HAP-1 (cell line): ENCODE results near the gene ZNF507.

Source experiments
- DNase-seq, 2 experiments: peaks; one replicate each; pipeline ENCODE4 v3.0.0-alpha.2; 2016 to 2020; ENCODE audit warnings: low spot score in 2 of 2
- H3K27me3 ChIP-seq: fragments of 250-450 bp; sonication (Bioruptor Pico); 2 replicates; pipeline ENCODE4 v1.5.1; 2020; ENCODE audit warnings: low read depth, mild to moderate bottlenecking, moderate library complexity
- H3K36me3 ChIP-seq: fragments of 250-450 bp; sonication (Bioruptor Pico); replicated peaks from 2 replicates; pipeline ENCODE4 v1.5.1; 2020; ENCODE audit warnings: mild to moderate bottlenecking
- H3K4me1 ChIP-seq: fragments of 250-450 bp; sonication (Bioruptor Pico); 2 replicates; pipeline ENCODE4 v1.5.1; 2020; ENCODE audit warnings: mild to moderate bottlenecking
- H3K4me3 ChIP-seq: fragments of 250-450 bp; sonication (Bioruptor Pico); 2 replicates; pipeline ENCODE4 v1.5.1; 2020; ENCODE audit warnings: mild to moderate bottlenecking, moderate library complexity
- H3K9me3 ChIP-seq: fragments of 250-450 bp; sonication (Bioruptor Pico); 2 replicates; pipeline ENCODE4 v1.5.1; 2020; ENCODE audit warnings: mild to moderate bottlenecking, moderate library complexity
- in situ Hi-C: fragments of 300-500 bp; cut with MboI; formaldehyde crosslinking; loops from 3 replicates; pipeline ENCODE4 v1.14.3; 2020; ENCODE audit warnings: low sequenced_read_pairs, inconsistent platforms, mixed read lengths

ZNF507 gene

DNA sequence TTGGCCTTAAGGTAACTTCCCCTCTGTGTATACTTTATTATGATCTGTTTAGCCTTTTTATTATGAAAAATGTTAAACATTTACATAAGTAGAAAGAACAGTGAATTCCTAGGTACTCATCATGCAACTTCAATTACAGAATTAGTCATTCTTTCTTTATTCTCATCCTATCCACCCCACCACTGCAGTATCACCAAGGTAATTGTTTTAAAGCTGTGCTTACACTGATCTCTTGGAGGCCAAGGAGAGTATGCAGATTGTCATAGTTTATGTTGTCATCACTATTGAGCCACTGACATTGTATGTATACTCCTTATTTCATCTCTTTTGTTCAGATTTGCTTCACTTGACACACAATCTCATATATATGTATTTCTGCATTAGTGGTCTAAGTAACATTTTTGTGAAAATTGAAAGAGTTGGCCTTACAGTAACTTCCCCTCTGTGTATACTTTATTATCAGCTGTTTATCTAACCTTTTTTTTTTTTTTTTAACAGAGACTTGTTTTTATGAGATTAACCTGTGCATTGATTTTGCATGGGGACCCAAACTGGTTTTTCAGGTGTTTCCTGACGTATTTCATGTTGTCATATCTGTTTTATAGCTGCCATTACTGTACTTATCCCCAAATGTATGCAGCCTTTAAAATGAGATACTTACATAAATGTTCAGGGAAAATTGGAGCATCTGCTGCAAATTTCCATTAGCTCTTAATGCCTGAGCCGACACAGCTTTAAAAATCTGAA is 4.5 kb downstream of the ZNF507 start:
- Histone ChIP-seq H3K4me3 (no peak overlapping the region), H3K36me3 (peaks cover 67% of the 10 kb centered on the region), H3K4me1 (peaks cover 15% of the 10 kb centered on the region), H3K9me3 (no peaks in the 10 kb centered on the region), H3K27me3 (no peaks in the 10 kb centered on the region)
- DNase-seq, result no peak
- in situ Hi-C loops, result no loop called here

DNA sequence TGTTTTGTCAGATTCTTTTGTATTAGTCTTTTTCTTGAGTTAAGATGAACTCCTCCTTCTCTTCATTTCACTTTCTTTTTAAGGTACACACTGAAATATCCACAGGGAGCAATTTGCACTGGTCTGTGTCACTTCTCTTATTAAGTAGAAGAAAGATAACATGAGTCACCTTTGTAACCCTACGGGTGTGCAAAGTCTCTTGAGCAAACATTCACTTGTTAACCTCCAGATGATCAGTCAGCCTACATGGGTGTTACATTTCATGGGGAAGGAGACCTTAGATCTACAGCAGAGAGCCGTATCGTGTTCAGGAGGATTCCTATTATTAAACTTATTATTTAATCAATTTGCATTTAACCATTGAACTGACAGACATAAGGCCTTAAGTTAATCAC is 5.1 kb downstream of the ZNF507 start:
- peaks cover 73% of the 10 kb centered on the region for H3K36me3 ChIP-seq

DNA sequence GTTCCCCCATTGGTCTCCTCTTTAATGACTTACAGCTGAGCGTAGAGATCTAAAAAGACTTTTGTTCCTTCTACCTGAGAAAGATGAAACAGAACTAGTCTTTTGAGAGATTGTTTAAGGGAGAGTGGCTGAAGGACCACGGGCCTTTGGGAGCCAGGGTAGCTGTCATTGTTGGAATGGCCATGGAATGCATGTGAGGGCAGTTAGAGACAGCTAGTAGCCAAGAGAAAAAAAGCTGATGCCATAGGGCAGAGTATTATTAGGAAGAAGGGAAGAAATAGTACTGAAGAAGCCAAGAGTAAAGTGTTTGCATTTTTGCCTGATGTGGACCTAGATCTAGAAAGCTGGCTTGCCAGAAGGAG is 5.6 kb downstream of the ZNF507 start:
- Histone ChIP-seq H3K4me3 (no peak overlapping the region), H3K9me3 (no peaks in the 10 kb centered on the region), H3K4me1 (peaks cover 15% of the 10 kb centered on the region), H3K36me3 (peaks cover 78% of the 10 kb centered on the region), H3K27me3 (no peaks in the 10 kb centered on the region)
- in situ Hi-C loops, result no loop called here
- DNase-seq, result no peak

More for the DNA sequence above, 5.1 kb downstream of the ZNF507 start:
- Histone ChIP-seq H3K9me3 (no peaks in the 10 kb centered on the region), H3K4me1 (peaks cover 15% of the 10 kb centered on the region), H3K27me3 (no peaks in the 10 kb centered on the region), H3K4me3 (no peak overlapping the region)
- no peak for DNase-seq
- in situ Hi-C loops, result no loop called here

DNA sequence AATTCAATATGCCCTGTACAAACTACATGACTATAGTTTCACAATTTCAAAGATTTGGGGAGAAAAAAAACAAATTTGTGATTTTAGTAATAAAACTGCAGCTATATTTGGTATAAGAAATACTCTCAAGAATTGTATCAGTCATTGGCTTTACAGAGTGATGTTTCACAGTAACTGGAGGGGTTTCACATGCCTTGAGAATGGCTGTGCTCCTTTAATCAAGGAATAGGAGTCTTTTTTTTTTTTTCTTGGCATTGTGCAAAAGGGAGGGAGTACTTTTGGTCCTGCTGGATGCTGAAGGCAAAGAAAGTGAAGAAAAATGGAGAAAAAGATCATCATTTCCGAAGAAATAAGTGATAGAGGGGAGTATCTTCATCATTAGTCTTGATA is 6.8 kb downstream of the ZNF507 start:
- in situ Hi-C loops, result no loop called here
- H3K9me3 ChIP-seq, result no peaks in the 10 kb centered on the region
- no peaks in the 10 kb centered on the region for H3K27me3 ChIP-seq
- H3K36me3 ChIP-seq, result peaks cover 86% of the 10 kb centered on the region
- no peak for DNase-seq
- no peak overlapping the region for H3K4me3 ChIP-seq
- H3K4me1 ChIP-seq, result peaks cover 6% of the 10 kb centered on the region

DNA sequence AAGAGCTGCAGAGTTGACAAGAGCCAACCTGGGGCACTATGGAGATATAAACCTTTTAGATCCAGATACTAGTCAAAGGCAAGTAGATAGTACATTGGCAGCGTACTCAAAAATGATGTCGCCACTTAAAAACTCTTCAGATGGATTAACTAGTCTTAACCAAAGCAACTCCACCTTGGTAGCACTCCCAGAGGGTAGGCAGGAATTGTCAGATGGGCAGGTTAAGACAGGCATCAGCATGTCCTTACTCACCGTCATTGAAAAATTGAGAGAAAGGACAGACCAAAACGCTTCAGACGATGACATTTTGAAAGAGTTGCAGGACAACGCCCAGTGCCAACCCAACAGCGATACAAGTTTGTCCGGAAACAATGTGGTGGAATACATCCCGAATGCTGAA is 8.9 kb downstream of the ZNF507 start:
- peaks cover 4% of the 10 kb centered on the region; the same call in 1 of the 2 replicates for H3K4me1 ChIP-seq
- peaks cover 86% of the 10 kb centered on the region for H3K36me3 ChIP-seq
- H3K4me3 ChIP-seq, result no peak overlapping the region
- H3K9me3 ChIP-seq, result no peaks in the 10 kb centered on the region
- DNase-seq, result no peak
- H3K27me3 ChIP-seq, result no peaks in the 10 kb centered on the region
- in situ Hi-C loops, result no loop called here

DNA sequence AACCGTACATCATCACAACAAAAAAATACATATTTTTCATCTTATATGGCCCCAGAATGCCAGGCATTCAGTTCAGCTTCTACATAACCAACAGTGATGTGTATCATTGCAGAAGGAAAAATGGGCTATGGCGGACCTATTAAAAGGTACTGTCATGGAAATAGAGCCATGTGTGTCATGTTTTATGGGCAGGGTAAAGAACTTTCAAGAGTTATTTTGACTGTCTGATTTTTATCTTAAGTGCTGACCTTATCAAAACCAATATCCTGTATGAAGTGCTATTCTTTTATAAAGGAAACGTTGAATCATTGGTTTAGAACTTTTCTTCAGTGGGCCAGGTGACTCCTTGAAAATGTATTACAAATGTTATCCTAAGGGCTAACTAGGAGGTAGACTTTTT is 9.9 kb downstream of the ZNF507 start:
- Histone ChIP-seq H3K9me3 (no peaks in the 10 kb centered on the region), H3K4me3 (no peak overlapping the region), H3K4me1 (no peaks in the 10 kb centered on the region), H3K27me3 (no peaks in the 10 kb centered on the region), H3K36me3 (peaks cover 86% of the 10 kb centered on the region)
- in situ Hi-C loops, result no loop called here
- no peak for DNase-seq

DNA sequence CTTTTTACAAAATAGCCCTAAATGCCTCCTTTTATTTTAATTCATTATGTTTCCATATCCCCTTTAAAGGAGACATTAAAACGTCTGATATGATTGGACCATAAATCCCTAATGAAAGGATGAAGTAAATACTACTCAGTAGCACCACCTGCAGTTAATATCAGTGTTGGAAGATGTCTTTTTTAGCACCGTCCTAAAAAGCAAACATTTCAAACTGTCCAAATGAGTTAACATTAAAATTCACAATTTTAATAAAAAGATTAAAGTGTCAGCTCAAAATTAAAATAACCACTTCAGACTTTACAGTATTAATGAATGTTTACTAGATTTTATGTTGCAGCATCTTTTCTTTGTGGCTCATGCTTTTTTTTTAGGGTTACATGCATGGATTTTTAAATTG is 12.3 kb downstream of the ZNF507 start:
- Histone ChIP-seq H3K4me3 (no peak overlapping the region), H3K27me3 (no peaks in the 10 kb centered on the region), H3K9me3 (no peaks in the 10 kb centered on the region), H3K4me1 (no peaks in the 10 kb centered on the region), H3K36me3 (peaks cover 87% of the 10 kb centered on the region)
- DNase-seq, result no peak
- in situ Hi-C loops, result no loop called here

DNA sequence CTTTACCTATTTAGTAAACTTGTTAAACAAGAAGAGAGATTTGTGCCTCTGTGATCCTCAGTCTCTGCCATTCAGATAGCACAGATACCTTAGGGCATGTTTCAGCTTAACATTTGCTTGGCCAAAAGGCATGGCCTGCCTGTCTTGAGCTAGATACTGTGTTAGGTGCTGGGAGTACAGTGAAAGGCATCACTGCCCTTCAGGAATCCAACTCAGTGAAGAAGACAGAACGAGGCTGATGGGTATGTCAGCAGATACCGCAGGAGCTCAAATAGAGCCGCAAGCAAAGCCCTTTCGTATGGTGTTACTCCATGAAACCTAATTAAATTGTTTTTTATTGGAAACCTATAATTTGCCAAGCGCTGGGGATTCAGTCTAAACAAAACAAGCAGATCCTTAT is 12.9 kb downstream of the ZNF507 start:
- in situ Hi-C loops, result no loop called here
- Histone ChIP-seq H3K36me3 (peaks cover 84% of the 10 kb centered on the region), H3K4me1 (no peaks in the 10 kb centered on the region), H3K4me3 (no peak overlapping the region), H3K9me3 (no peaks in the 10 kb centered on the region), H3K27me3 (no peaks in the 10 kb centered on the region)
- DNase-seq, result no peak

DNA sequence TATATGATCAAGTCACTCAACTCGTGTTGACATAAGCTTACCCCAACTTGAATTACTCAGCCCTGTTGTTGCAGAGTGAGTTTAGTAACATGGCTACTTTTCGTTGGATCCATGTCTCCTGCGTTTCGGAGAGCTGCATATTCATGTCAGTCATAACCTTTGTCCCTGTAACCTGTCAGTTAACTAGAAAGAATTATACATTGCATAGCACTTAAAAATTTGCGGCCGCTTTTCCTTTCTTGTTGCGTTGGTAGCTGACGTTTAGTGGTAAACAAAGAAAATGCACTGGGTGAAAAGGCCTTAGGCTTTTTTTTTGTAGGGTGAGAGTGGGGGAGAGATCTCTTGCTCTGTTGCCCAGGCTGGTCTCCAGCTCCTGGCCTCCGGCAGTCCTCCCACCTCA is 14.2 kb downstream of the ZNF507 start:
- Histone ChIP-seq H3K4me3 (no peak overlapping the region), H3K27me3 (no peaks in the 10 kb centered on the region), H3K4me1 (no peaks in the 10 kb centered on the region), H3K9me3 (no peaks in the 10 kb centered on the region), H3K36me3 (peaks cover 80% of the 10 kb centered on the region)
- in situ Hi-C loops, result no loop called here
- DNase-seq, result no peak

DNA sequence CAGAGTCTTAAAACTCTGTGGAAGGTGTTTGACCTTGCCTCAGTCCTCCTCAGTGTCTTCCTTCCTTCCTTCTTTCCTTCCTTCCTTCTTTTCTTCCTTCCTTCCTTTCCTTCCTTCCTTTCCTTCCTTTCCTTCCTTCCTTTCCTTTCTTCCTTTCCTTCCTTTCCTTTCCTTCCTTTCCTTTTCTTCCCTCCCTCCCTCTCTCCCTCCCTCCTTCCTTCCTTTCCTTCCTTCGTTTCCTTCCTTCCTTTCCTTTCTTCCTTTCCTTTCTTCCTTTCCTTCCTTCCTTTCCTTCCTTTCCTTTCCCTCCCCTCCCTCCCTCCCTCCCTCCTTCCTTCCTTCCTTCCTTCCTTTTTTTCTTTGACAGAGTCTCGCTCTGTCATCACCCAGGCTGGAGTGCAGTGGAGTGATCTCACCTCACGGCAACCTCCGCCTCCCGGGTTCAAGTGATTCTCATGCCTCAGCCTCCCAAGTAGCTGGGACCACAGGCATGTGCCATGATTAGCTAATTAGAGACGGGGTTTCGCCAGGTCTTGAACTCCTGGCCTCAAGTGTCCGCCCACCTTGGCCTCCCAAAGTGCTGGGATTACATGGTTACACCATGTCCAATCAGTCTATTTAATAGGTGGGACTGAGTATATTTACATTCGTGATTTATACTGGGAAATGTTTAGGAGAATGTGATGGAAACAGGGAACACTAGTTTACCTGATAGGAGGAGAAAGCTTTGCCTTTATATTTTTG is 16.3 kb downstream of the ZNF507 start:
- Histone ChIP-seq H3K36me3 (peaks cover 71% of the 10 kb centered on the region), H3K4me3 (no peak overlapping the region), H3K9me3 (no peaks in the 10 kb centered on the region), H3K27me3 (no peaks in the 10 kb centered on the region), H3K4me1 (no peaks in the 10 kb centered on the region)
- no peak for DNase-seq
- in situ Hi-C loops, result no loop called here

DNA sequence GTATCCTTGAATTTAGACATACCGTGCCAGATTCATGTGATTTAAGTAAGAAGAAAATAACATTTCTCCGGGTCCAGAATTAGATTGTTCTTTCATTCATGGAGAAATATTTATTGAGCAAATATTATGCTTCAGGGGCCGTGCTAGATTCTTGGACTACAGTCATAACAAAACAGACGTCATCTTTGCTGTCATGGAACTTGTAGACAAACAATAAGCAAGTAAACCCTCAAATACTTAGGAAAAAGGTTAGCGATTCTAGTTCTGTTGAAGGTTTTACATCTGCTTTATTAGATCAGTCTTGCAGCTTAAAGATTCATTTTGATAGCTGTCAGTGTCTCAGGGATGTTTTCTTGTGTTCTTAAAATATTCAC is 16.9 kb downstream of the ZNF507 start:
- in situ Hi-C loops, result no loop called here
- H3K4me3 ChIP-seq, result no peak overlapping the region
- H3K27me3 ChIP-seq, result no peaks in the 10 kb centered on the region
- H3K4me1 ChIP-seq, result no peaks in the 10 kb centered on the region
- peaks cover 66% of the 10 kb centered on the region for H3K36me3 ChIP-seq
- H3K9me3 ChIP-seq, result no peaks in the 10 kb centered on the region
- no peak for DNase-seq

DNA sequence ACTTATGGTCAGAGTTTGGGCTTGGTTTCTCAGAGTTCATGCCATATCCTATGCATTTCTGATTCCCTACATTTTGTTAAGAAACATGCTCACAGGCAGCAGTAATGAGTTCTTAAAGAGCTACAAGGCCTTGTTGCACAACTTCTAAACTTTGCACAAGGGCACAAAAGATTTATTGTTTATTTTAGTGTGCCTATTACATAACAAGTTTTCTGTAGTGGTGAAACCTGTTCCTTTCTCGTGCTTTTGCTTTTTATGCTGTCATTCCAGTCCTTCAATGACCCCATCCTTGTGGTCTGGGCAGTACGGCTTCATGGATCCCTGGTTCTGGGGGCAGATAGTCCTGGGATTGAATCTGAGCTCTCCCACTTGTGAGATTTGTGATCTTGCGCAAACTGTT is 17.8 kb downstream of the ZNF507 start:
- Histone ChIP-seq H3K27me3 (no peaks in the 10 kb centered on the region), H3K9me3 (no peaks in the 10 kb centered on the region), H3K36me3 (peaks cover 57% of the 10 kb centered on the region), H3K4me1 (no peaks in the 10 kb centered on the region), H3K4me3 (no peak overlapping the region)
- DNase-seq, result no peak
- in situ Hi-C loops, result no loop called here

DNA sequence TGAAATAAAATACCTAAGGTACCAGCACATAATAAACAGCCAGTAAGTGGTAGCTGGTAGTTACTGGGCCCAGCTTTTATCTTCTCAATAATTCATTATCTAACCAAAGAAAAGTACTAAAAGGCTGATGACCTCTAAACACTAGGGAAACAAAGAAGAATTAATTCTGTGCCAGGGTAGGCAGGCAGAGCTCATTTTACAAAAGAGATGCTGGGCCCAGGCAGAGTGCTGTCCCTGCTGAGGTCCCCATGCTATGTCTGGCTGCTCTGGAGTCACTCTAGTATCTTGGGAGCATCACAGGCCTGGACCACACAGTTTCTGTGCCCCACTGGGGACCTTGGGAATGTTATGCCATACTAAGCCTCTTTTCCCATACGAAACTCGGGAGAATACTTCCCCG is 18.2 kb downstream of the ZNF507 start:
- in situ Hi-C loops, result no loop called here
- Histone ChIP-seq H3K4me1 (no peaks in the 10 kb centered on the region), H3K9me3 (no peaks in the 10 kb centered on the region), H3K4me3 (no peak overlapping the region), H3K27me3 (no peaks in the 10 kb centered on the region), H3K36me3 (peaks cover 53% of the 10 kb centered on the region)
- DNase-seq, result no peak

DNA sequence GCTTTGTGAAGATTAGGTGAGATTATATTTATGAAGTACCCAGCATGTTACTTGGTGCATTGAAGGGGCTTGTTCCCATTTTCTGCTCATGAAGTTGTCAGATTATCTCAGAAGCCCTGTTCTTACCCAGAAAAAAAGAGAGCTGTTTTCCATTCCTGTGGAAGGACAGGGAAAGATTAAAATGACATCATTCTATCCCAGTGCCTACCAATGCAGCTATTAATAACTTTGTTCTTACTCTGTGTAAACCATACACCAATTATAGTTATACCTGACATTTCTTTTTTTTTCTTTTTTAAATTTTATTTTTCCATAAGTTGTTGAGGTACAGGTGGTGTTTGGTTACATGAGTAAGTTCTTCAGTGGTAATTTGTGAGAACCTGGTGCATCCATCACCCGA is 18.6 kb downstream of the ZNF507 start:
- in situ Hi-C loops, result no loop called here
- Histone ChIP-seq H3K36me3 (peaks cover 49% of the 10 kb centered on the region), H3K9me3 (no peaks in the 10 kb centered on the region), H3K4me1 (no peaks in the 10 kb centered on the region), H3K27me3 (no peaks in the 10 kb centered on the region), H3K4me3 (no peak overlapping the region)
- no peak for DNase-seq
